ENCODE results near the gene LRCH1.

LRCH1 gene

DNA sequence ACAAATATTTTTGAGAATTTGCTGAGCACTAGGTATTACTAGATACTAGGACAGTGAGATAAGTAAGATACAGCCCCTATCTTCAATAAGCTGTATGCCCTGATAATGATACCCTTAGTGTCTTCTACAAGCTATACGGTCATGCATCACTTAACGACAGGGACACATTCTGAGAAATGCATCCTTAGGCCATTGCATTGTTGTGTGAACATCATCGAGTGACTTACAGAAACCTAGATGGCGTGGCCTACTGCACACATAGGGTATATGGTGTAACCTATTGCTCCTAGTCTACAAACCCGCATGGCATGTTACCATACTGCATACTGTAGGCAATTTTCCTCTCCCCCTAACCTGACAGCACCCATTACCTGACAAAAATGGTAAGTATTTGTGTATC is 64.9 kb downstream of the LRCH1 start:
- H3K9me3 ChIP-seq (ENCODE audit: control extremely low read depth in 1 of 5, control insufficient read depth in 4 of 5, insufficient read depth in 2 of 5, low read depth in 1 of 5, low read length in 4 of 5) = no peaks in the 10 kb centered on the region
- no peak for DNase-seq
- no peak overlapping the region for H3K27ac ChIP-seq (ENCODE audit: insufficient read depth in 1 of 2, low read depth in 1 of 2, low read length in 2 of 2, poor library complexity in 1 of 2, severe bottlenecking in 2 of 2)
- H3K36me3 ChIP-seq (ENCODE audit: control insufficient read depth in 4 of 4, insufficient read depth in 4 of 4, low read length in 3 of 4) = no peaks in the 10 kb centered on the region
- WGBS (ENCODE audit: insufficient coverage) = 95% methylated on average over 4 of the region's 5 CpGs
- H3K4me1 ChIP-seq (ENCODE audit: control extremely low read depth in 1 of 4, control insufficient read depth in 4 of 4, insufficient read depth in 4 of 4, low read length in 3 of 4) = peaks cover 6 to 21% (median 10%) of the 10 kb centered on the region in 4 experiments
- H3K4me3 ChIP-seq (ENCODE audit: control insufficient read depth in 1 of 7, extremely low read depth in 1 of 7, insufficient read depth in 4 of 7, low read depth in 2 of 7, low read length in 6 of 7) = no peak overlapping the region
- H3K27me3 ChIP-seq (replicated peaks in 2 of 5; ENCODE audit: control insufficient read depth in 4 of 5, insufficient read depth in 5 of 5, low read length in 4 of 5) = no peaks in the 10 kb centered on the region
- ChIA-PET POLR2A (interaction anchor here (0.6 kb wide), 1 partner anchor 36 kb away, joined by 3 read pairs; no protein-coding TSS in a partner anchor), CTCF (interaction anchor here (1.0 to 1.6 kb wide), 2 partner anchors 66 to 114 kb away, joined by 3 read pairs; no protein-coding TSS in a partner anchor)

DNA sequence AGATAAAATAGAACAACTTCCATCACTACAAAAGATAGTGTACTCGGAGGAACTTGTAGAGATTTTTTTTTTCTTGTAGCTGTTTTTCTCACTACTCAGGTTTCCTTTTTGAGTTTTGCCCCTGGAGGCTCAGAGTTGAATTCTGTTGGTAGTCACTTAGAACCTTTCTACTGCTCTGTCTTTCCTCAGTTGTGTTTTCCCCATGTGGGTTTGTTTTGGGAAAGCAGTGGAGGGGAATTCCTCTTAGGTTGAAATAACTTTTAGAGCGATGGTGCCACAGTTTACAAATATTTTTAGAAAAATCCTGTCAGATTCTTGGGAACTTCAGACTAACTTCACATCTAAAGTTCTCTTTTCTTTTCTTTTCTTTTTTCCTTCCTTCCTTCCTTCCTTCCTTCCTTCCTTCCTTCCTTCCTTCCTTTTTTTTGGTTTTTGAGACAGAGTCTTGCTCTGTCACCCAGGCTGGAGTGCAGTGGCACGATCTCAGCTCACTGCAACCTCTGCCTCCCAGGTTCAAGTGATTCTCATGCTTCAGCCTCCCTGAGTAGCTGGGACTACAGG is 65.8 kb downstream of the LRCH1 start:
- 86% methylated on average over 1 of the region's 3 CpGs for WGBS (ENCODE audit: insufficient coverage)
- H3K4me3 ChIP-seq (ENCODE audit: control insufficient read depth in 1 of 7, extremely low read depth in 1 of 7, insufficient read depth in 4 of 7, low read depth in 2 of 7, low read length in 6 of 7) = no peak overlapping the region
- H3K36me3 ChIP-seq (ENCODE audit: control insufficient read depth in 4 of 4, insufficient read depth in 4 of 4, low read length in 3 of 4) = no peaks in the 10 kb centered on the region
- H3K4me1 ChIP-seq (ENCODE audit: control extremely low read depth in 1 of 4, control insufficient read depth in 4 of 4, insufficient read depth in 4 of 4, low read length in 3 of 4) = peaks cover 7 to 19% (median 10%) of the 10 kb centered on the region in 4 experiments
- no peaks in the 10 kb centered on the region for H3K9me3 ChIP-seq (ENCODE audit: control extremely low read depth in 1 of 5, control insufficient read depth in 4 of 5, insufficient read depth in 2 of 5, low read depth in 1 of 5, low read length in 4 of 5)
- CTCF ChIA-PET = interaction anchor here (1.6 kb wide), 1 partner anchor 67 kb away, joined by 3 read pairs; no protein-coding TSS in a partner anchor
- no peaks in the 10 kb centered on the region for H3K27me3 ChIP-seq (replicated peaks in 2 of 5; ENCODE audit: control insufficient read depth in 4 of 5, insufficient read depth in 5 of 5, low read length in 4 of 5)
- DNase-seq = no peak
- no peak overlapping the region for H3K27ac ChIP-seq (ENCODE audit: insufficient read depth in 1 of 2, low read depth in 1 of 2, low read length in 2 of 2, poor library complexity in 1 of 2, severe bottlenecking in 2 of 2)
- POLR2A ChIA-PET = interaction anchor here (0.6 kb wide), 1 partner anchor 10 kb away, joined by 3 read pairs; no protein-coding TSS in a partner anchor

DNA sequence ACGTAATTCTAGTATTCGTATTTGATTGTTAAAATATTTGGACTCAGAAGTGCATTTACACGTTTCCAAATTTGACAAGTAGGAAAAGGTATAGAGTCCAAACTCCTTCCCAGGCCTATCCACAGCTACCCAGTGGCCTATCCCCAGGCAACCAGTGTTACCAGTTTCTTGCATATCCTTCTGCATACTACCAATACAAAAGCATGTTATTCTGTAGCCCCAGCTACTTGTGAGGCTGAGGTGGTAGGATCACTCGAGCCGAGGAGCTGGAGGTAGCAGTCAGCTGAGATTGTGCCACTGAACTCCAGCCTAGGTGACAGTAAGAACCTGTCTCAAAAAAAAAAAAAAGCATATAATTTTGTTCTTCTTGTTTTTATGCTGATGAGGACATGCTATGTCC is 67.1 kb downstream of the LRCH1 start:
- no peak for DNase-seq
- ChIA-PET CTCF (interaction anchor here (1.4 to 3.9 kb wide), 2 partner anchors 18 to 74 kb away, joined by 3 to 17 read pairs; no protein-coding TSS in a partner anchor), POLR2A (no interaction called here)
- Histone ChIP-seq H3K36me3 (ENCODE audit: control insufficient read depth in 4 of 4, insufficient read depth in 4 of 4, low read length in 3 of 4) (no peaks in the 10 kb centered on the region), H3K27ac (ENCODE audit: insufficient read depth in 1 of 2, low read depth in 1 of 2, low read length in 2 of 2, poor library complexity in 1 of 2, severe bottlenecking in 2 of 2) (no peak overlapping the region), H3K9me3 (ENCODE audit: control extremely low read depth in 1 of 5, control insufficient read depth in 4 of 5, insufficient read depth in 2 of 5, low read depth in 1 of 5, low read length in 4 of 5) (no peaks in the 10 kb centered on the region), H3K4me1 (ENCODE audit: control extremely low read depth in 1 of 4, control insufficient read depth in 4 of 4, insufficient read depth in 4 of 4, low read length in 3 of 4) (peaks cover 7 to 19% (median 10%) of the 10 kb centered on the region in 4 experiments), H3K27me3 (replicated peaks in 2 of 5; ENCODE audit: control insufficient read depth in 4 of 5, insufficient read depth in 5 of 5, low read length in 4 of 5) (no peaks in the 10 kb centered on the region), H3K4me3 (ENCODE audit: control insufficient read depth in 1 of 7, extremely low read depth in 1 of 7, insufficient read depth in 4 of 7, low read depth in 2 of 7, low read length in 6 of 7) (no peak overlapping the region)
- 100% methylated on average over 4 of the region's 5 CpGs for WGBS (ENCODE audit: insufficient coverage)

GRCh38 chr13:46620471-46620870 is 67.5 kb downstream of the LRCH1 start:
- ChIA-PET POLR2A (no interaction called here), CTCF (interaction anchor here (1.4 to 3.9 kb wide), 4 partner anchors 9 to 74 kb away, joined by 3 to 17 read pairs (median 5); no protein-coding TSS in a partner anchor)
- H3K36me3 ChIP-seq (ENCODE audit: control insufficient read depth in 4 of 4, insufficient read depth in 4 of 4, low read length in 3 of 4) = no peaks in the 10 kb centered on the region
- no peak overlapping the region for H3K27ac ChIP-seq (ENCODE audit: insufficient read depth in 1 of 2, low read depth in 1 of 2, low read length in 2 of 2, poor library complexity in 1 of 2, severe bottlenecking in 2 of 2)
- DNase-seq = no peak
- H3K9me3 ChIP-seq (ENCODE audit: control extremely low read depth in 1 of 5, control insufficient read depth in 4 of 5, insufficient read depth in 2 of 5, low read depth in 1 of 5, low read length in 4 of 5) = no peaks in the 10 kb centered on the region
- H3K4me1 ChIP-seq (ENCODE audit: control extremely low read depth in 1 of 4, control insufficient read depth in 4 of 4, insufficient read depth in 4 of 4, low read length in 3 of 4) = peaks cover 6 to 20% (median 11%) of the 10 kb centered on the region in 4 experiments
- no peaks in the 10 kb centered on the region for H3K27me3 ChIP-seq (replicated peaks in 2 of 5; ENCODE audit: control insufficient read depth in 4 of 5, insufficient read depth in 5 of 5, low read length in 4 of 5)
- 83% methylated on average over 1 of the region's 2 CpGs for WGBS (ENCODE audit: insufficient coverage)
- H3K4me3 ChIP-seq (ENCODE audit: control insufficient read depth in 1 of 7, extremely low read depth in 1 of 7, insufficient read depth in 4 of 7, low read depth in 2 of 7, low read length in 6 of 7) = no peak overlapping the region

GRCh38 chr13:46621133-46621532 is 68.2 kb downstream of the LRCH1 start:
- Histone ChIP-seq H3K27me3 (replicated peaks in 2 of 5; ENCODE audit: control insufficient read depth in 4 of 5, insufficient read depth in 5 of 5, low read length in 4 of 5) (no peaks in the 10 kb centered on the region), H3K36me3 (ENCODE audit: control insufficient read depth in 4 of 4, insufficient read depth in 4 of 4, low read length in 3 of 4) (no peaks in the 10 kb centered on the region), H3K4me3 (ENCODE audit: control insufficient read depth in 1 of 7, extremely low read depth in 1 of 7, insufficient read depth in 4 of 7, low read depth in 2 of 7, low read length in 6 of 7) (no peak overlapping the region), H3K4me1 (ENCODE audit: control extremely low read depth in 1 of 4, control insufficient read depth in 4 of 4, insufficient read depth in 4 of 4, low read length in 3 of 4) (peaks cover 7 to 22% (median 11%) of the 10 kb centered on the region in 4 experiments), H3K9me3 (ENCODE audit: control extremely low read depth in 1 of 5, control insufficient read depth in 4 of 5, insufficient read depth in 2 of 5, low read depth in 1 of 5, low read length in 4 of 5) (no peaks in the 10 kb centered on the region), H3K27ac (ENCODE audit: insufficient read depth in 1 of 2, low read depth in 1 of 2, low read length in 2 of 2, poor library complexity in 1 of 2, severe bottlenecking in 2 of 2) (no peak overlapping the region)
- ChIA-PET CTCF (interaction anchor here (1.0 to 3.9 kb wide), 7 partner anchors 8 to 73 kb away, joined by 3 to 17 read pairs (median 4); no protein-coding TSS in a partner anchor), POLR2A (no interaction called here)
- no CpG with 5 or more reads among the region's 2 CpGs for WGBS (ENCODE audit: insufficient coverage)
- DNase-seq = no peak

DNA sequence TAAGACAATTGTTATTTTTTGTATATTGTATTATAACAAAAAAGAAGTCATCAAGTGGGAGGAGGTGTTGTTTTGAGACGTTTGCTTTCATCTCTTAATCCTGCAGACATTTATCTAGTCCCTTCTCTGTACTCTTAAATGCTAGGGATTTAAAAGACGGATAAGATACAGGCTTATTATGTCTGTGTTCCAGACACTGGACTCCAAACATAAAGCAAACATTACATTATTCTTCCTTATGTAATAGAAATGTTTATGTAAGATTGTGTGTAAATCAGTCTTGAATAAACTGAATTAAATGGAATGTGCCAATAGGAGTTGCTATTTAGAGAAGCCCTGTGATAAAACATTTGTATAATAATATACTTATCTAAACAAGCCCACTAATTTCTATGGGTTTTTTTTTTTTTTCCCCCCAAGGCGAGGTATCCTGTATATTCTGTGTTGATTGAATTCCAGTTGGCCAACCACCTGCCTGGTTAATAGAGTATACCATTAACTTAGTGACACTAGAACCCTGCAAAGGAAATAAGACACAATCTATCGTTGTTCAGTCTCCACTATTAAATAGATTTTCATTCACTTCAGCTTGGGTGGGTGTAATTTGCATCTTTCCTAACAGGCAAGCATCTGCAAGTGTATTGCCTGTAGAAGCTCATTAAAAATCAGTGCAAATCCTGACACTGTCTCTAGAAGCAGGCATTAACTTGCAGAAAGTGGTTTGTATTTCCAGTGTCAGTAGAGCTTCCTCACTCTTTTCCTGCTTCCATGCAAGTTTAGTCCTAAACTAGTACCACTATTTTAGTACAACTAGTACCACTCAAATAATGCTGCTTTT is 69.0 kb downstream of the LRCH1 start:
- POLR2A ChIA-PET = no interaction called here
- Histone ChIP-seq H3K36me3 (ENCODE audit: control insufficient read depth in 4 of 4, insufficient read depth in 4 of 4, low read length in 3 of 4) (no peaks in the 10 kb centered on the region), H3K4me1 (ENCODE audit: control extremely low read depth in 1 of 4, control insufficient read depth in 4 of 4, insufficient read depth in 4 of 4, low read length in 3 of 4) (peaks cover 7 to 22% (median 10%) of the 10 kb centered on the region in 4 experiments), H3K4me3 (ENCODE audit: control insufficient read depth in 1 of 7, extremely low read depth in 1 of 7, insufficient read depth in 4 of 7, low read depth in 2 of 7, low read length in 6 of 7) (no peak overlapping the region), H3K27me3 (replicated peaks in 2 of 5; ENCODE audit: control insufficient read depth in 4 of 5, insufficient read depth in 5 of 5, low read length in 4 of 5) (no peaks in the 10 kb centered on the region), H3K9me3 (ENCODE audit: control extremely low read depth in 1 of 5, control insufficient read depth in 4 of 5, insufficient read depth in 2 of 5, low read depth in 1 of 5, low read length in 4 of 5) (no peaks in the 10 kb centered on the region), H3K27ac (ENCODE audit: insufficient read depth in 1 of 2, low read depth in 1 of 2, low read length in 2 of 2, poor library complexity in 1 of 2, severe bottlenecking in 2 of 2) (no peak overlapping the region)
- CTCF ChIA-PET = interaction anchor here (0.8 to 3.9 kb wide), 14 partner anchors 7 to 80 kb away, joined by 3 to 17 read pairs (median 4); no protein-coding TSS in a partner anchor
- WGBS (ENCODE audit: insufficient coverage) = 100% methylated on average over 1 of the region's 4 CpGs
- DNase-seq = no peak

Data from common myeloid progenitor, CD34-positive (primary cell).